NOMO-1 treated with dmso at 0.1 percent for 144 hours (cell line): ENCODE data around the gene ASCL5.
"Not testable (repeated sequence)": the region's sequence is repeated elsewhere in the genome, so short reads cannot be mapped to it uniquely, and the experiment has no call there.

Source experiments
- DNase-seq: peaks from one replicate; lab custom pipeline; 2025; ENCODE audit not compliant: unreplicated experiment; lab: John Stamatoyannopoulos, UW

Gene ASCL5

GRCh38 chr1:201126832-201127754 is at the start of gene ASCL5:
Gene ASCL5, minus strand, starts transcription at chr1:201127184. Its CDS starts 11,812 bp downstream, at chr1:201115372.
- DNase-seq, result no peak

DNA sequence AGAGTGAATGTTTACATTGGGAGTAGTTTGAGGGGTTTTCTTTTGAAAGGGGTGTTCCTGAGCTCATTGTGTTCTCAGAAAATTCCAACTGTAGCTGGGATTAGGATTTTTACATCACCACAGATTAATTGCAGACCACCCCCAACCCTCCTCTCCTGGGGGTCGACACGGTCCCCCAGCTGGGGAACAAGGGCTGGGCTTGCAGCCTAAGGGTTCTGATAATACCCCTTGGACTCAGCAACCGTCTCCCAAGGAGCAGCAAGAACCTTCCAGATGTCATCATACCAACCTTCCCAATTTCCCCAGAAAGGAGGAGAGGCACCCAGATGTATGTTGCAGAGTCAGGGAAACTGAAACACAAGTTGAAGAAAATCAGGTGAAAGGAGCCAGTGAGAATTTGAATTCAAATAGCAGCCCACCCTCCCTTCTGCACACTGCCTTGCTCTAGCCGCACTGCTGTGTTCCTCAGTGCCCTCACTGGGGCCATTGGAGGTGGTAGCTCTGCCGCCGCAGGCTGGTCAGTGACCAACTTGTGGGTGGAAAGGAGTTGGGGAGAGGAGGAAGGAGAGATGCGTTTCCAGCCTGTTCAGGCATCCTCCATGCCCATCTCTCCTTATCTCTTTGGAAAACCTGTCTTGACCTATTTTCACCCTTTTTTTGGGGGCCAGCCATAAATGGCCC is 49.0 kb upstream of the ASCL5 start:
- DNase-seq, result no peak

DNA sequence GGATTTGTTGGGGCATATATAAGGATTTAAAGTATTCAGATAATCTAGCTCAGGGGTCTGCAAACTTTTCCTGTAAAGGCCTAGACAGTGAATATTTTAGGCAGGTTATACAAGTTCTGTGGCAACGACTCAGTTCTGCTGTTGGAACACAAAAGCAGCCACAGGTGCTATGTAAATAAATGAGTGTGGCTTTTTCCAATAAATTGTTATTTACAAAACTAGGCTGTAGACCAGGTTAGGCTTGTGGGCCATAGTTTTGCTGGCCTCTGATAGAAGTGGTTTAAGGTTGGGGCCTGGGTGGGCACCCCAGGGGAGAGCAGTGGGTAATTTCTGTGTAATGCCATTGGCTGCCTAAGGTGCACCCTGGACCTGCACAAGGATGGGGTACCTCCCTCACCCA is 46.8 kb upstream of the ASCL5 start:
- DNase-seq, result no peak

DNA sequence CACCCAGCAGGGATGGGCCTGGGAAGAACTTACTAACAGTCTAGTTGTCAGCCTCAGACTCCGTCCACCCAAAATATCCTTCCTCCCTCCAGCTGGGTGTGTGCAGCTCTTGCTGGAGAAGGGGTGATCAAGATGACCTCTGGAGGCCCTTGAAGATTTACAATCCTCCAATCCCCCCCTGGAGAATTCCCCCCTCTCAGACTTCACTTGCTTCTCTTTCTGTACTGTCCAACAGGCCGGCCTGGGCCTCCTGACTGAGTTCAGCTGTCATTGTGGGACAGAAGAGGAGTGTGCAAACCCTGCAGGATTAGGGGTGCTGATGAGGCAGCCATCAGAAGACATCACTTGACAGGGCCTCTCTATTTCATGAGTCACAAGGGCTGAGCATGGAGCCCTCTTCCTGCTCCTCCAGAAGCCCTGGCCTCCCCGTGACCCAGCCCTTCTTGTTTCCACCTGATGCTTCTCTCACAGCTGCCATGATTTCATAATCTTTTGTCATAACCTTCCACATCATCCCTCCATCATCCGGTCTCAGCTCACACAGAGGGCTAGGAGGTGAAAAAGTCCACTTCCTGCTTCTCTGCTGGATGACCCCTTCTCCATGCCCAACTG is 46.1 kb upstream of the ASCL5 start:
- DNase-seq, result no peak

DNA sequence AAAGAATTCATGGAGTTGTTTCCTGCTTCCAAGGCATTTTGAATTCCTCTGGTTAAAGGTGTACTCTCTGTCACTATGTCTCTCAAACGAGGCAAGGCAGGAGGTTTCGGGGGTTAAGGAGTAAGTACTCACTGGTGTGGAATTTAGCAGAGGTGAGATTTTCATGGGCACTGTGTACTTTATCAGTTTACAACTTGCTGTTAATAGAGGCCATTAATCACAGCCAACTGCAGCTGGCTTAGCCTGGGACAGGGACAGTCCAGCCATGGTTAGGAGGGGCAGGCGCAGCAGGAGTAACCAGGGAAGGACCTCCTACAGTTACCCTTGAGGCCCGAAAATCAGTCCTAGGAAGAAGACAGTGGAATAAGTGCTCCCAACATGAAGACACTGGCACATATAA is 45.3 kb upstream of the ASCL5 start:
- no peak for DNase-seq

GRCh38 chr1:201171063-201172036 is 44.4 kb upstream of the ASCL5 start:
- no peak for DNase-seq

GRCh38 chr1:201170533-201171062 is 43.6 kb upstream of the ASCL5 start:
- DNase-seq, result peak; percentile 91

DNA sequence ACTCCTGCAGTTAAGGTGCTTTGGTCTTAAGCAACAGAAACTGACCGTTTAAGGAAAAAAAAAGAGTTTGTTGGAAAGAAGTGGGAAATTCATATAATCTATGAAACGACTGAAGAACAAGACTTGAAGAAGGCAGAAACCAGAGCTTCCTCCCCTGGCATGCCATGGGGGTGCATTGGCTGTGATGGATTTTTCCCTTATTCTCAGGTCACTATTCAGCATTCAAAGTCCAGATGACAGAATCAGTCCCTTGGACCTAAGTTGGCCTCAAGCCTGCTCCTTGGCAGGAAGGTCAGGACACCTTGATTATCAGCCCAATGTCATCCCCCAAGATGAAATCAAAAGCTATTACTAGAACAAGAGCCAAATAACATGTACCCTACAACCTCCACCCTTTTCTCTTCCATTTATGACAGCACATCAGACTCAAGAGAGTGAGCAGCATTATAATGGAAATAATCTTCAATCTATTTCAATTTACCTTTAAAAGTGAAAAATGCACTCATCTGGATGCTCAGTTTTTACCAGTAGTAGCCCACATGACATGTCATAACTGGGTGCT is 43.1 kb upstream of the ASCL5 start:
- no peak for DNase-seq

DNA sequence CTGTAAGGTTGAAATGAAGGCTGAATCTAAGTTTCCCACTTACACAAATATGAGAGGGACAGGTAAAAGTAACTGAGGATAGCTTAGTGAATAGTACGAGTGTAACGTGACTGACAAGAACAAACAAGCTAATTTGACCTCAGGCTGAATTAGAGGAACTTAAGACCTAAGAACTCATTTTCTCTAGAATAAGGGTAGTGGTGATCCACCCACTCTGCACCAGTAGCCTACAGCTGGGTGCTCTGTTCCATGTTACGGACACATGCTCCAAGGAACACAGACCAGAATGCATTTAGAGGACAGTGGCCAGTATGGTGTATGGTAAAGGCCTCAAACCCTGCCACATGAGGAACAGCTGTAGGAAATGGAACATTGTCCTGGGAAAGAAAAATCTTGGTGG is 42.2 kb upstream of the ASCL5 start:
- DNase-seq, result no peak

- DNase-seq, result no peak
Observed at GRCh38 chr1:201167041-201167991, 40.3 kb upstream of the ASCL5 start.

GRCh38 chr1:201164645-201165044 is 37.7 kb upstream of the ASCL5 start:
- DNase-seq, result no peak

DNA sequence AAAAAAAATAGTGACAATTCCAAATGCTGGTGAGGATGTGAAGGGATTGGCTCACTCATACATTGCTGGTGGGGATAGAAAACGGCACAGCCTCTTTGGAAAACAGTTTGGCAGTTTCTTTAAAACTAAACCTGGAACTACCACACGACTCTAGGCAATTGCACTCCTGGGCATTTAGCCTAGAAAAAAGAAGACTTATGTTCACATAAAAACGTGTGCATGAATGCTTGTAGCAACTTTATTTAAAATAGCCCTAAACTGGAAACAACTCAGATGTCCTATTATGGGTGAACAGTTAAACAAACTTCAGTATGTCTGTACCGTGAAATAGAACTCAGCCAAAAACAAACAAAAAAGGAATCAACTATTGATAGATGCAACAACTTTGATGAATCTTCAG is 36.7 kb upstream of the ASCL5 start:
- no peak for DNase-seq

GRCh38 chr1:201163036-201163435 is 36.1 kb upstream of the ASCL5 start:
- not testable (repeated sequence) for DNase-seq

- DNase-seq, result no peak
Observed at GRCh38 chr1:201157949-201158348, 31.0 kb upstream of the ASCL5 start.

GRCh38 chr1:201156819-201157218 is 29.8 kb upstream of the ASCL5 start:
- no peak for DNase-seq

GRCh38 chr1:201156346-201156745 is 29.4 kb upstream of the ASCL5 start:
- DNase-seq, result no peak

- no peak for DNase-seq
Observed at GRCh38 chr1:201155354-201155753, 28.4 kb upstream of the ASCL5 start.

GRCh38 chr1:201154389-201155165 is 27.6 kb upstream of the ASCL5 start, which contains the start of gene TMEM9:
Gene TMEM9, minus strand, starts transcription at chr1:201154474. Its CDS starts 551 bp downstream, at chr1:201153923.
- DNase-seq, result peak; percentile 80
